ENCODE measurements around the gene GIMAP6. TPM values are rescaled to one million over a fixed set of nuclear protein-coding genes. Genes with fewer than 3 reads are reported as not detected.

Gene GIMAP6
- total and polyA plus RNA-seq, 2 of the 4 experiments (the other 2 are of a cell fraction) = not detected

DNA sequence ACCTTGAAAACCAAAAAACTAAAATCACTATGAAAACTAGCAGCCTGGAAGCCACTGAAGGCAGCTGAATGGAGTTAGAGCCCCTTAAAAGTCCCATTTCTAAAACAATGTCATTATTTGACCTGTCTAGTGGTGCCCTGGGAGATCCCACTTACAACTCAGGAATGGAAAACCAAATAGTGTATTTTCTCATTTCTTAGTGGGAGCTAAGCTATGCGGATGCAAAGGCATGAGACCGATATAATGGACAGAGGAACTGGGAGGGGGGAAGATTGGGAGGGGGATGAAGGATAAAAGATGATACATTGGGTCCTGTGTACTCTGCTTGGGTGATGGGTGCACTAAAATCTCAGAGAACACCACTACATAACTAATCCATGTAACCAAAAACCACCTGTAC lies 43.5 kb upstream of the GIMAP6 start:
- no peak overlapping the region for H3K23ac ChIP-seq (ENCODE audit: low read depth, low read length)
- H3K9me1 ChIP-seq (ENCODE audit: insufficient read depth, low read length) = no peaks in the 10 kb centered on the region
- POLR2A ChIA-PET (ENCODE audit: unreplicated experiment) = no interaction called here
- no peak overlapping the region for H4K91ac ChIP-seq (ENCODE audit: insufficient read depth, low read depth, low read length)
- H2BK15ac ChIP-seq (ENCODE audit: low read depth, low read length) = no peak overlapping the region
- in situ Hi-C loops (cut with MboI; ENCODE audit: low sequenced_read_pairs) = no loop called here
- no peak overlapping the region for H3K4me2 ChIP-seq (ENCODE audit: low read depth, low read length)
- CTCF ChIA-PET = no interaction called here
- TF ChIP-seq MAFK (IDR thresholded peaks at IDR 0.05; ENCODE audit: low read depth, low read length) (no peak), RFX5 (IDR thresholded peaks at IDR 0.05; ENCODE audit: low read depth, low read length) (no peak), SMC3 (IDR thresholded peaks at IDR 0.05; ENCODE audit: low read depth, low read length) (no peak), RAD21 (IDR thresholded peaks at IDR 0.05; ENCODE audit: low read length) (no peak), MAZ (IDR thresholded peaks at IDR 0.05; ENCODE audit: borderline replicate concordance, low read depth, low read length) (no peak), NFE2L2 (IDR thresholded peaks at IDR 0.05; ENCODE audit: low read depth, low read length) (no peak), RCOR1 (IDR thresholded peaks at IDR 0.05; ENCODE audit: insufficient replicate concordance, low read length) (no peak), CHD1 (IDR thresholded peaks at IDR 0.05; ENCODE audit: low read depth, low read length) (no peak), BHLHE40 (IDR thresholded peaks at IDR 0.05; ENCODE audit: low read depth, low read length) (no peak)
- TF ChIP-seq, protein P1, sequence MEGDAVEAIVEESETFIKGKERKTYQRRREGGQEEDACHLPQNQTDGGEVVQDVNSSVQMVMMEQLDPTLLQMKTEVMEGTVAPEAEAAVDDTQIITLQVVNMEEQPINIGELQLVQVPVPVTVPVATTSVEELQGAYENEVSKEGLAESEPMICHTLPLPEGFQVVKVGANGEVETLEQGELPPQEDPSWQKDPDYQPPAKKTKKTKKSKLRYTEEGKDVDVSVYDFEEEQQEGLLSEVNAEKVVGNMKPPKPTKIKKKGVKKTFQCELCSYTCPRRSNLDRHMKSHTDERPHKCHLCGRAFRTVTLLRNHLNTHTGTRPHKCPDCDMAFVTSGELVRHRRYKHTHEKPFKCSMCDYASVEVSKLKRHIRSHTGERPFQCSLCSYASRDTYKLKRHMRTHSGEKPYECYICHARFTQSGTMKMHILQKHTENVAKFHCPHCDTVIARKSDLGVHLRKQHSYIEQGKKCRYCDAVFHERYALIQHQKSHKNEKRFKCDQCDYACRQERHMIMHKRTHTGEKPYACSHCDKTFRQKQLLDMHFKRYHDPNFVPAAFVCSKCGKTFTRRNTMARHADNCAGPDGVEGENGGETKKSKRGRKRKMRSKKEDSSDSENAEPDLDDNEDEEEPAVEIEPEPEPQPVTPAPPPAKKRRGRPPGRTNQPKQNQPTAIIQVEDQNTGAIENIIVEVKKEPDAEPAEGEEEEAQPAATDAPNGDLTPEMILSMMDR (conservative IDR thresholded peaks at IDR 0.05; ENCODE audit: low read depth, low read length) = no peak
- TF ChIP-seq, protein P2, sequence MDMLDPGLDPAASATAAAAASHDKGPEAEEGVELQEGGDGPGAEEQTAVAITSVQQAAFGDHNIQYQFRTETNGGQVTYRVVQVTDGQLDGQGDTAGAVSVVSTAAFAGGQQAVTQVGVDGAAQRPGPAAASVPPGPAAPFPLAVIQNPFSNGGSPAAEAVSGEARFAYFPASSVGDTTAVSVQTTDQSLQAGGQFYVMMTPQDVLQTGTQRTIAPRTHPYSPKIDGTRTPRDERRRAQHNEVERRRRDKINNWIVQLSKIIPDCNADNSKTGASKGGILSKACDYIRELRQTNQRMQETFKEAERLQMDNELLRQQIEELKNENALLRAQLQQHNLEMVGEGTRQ (IDR thresholded peaks at IDR 0.05; ENCODE audit: low read depth, low read length) = no peak
- TF ChIP-seq, protein P3, sequence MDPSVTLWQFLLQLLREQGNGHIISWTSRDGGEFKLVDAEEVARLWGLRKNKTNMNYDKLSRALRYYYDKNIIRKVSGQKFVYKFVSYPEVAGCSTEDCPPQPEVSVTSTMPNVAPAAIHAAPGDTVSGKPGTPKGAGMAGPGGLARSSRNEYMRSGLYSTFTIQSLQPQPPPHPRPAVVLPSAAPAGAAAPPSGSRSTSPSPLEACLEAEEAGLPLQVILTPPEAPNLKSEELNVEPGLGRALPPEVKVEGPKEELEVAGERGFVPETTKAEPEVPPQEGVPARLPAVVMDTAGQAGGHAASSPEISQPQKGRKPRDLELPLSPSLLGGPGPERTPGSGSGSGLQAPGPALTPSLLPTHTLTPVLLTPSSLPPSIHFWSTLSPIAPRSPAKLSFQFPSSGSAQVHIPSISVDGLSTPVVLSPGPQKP (IDR thresholded peaks at IDR 0.05; ENCODE audit: borderline replicate concordance, low read depth, low read length) = no peak
- no peak for ATAC-seq (ENCODE audit: low read depth)
- H3K14ac ChIP-seq (replicated peaks; ENCODE audit: low read depth, low read length) = no peak overlapping the region
- BruUV-seq (replicated peaks) = no TSS peak
- WGBS, 2 experiments (ENCODE audit: extremely low coverage in 2 of 2, insufficient read length in 1 of 2) = no CpG with 5 or more reads among the region's 2 CpGs
- no peak overlapping the region for H3K4me3 ChIP-seq (ENCODE audit: insufficient read depth, low read depth, low read length)
- no peak overlapping the region for H2BK120ac ChIP-seq (ENCODE audit: low read depth, low read length)
- H3K56ac ChIP-seq (ENCODE audit: extremely low read depth, insufficient read depth, low read length) = no peak overlapping the region
- no peak overlapping the region for H2AK9ac ChIP-seq (replicated peaks; ENCODE audit: low read depth, low read length, poor library complexity)
- no peak overlapping the region for H2AK5ac ChIP-seq (ENCODE audit: low read depth, low read length)
- dilution Hi-C loops (cut with HindIII; ENCODE audit: low sequenced_read_pairs, unreplicated experiment) = no loop called here
- H3K36me3 ChIP-seq (ENCODE audit: control insufficient read depth, insufficient read depth, low read length) = no peaks in the 10 kb centered on the region
- no peaks in the 10 kb centered on the region for H3K79me1 ChIP-seq (ENCODE audit: low read depth in 1 of 2, low read length in 2 of 2)
- intact Hi-C loops (cut with micrococcal nuclease) = no loop called here
- H3K9ac ChIP-seq (ENCODE audit: low read depth, low read length) = no peak overlapping the region
- no peak overlapping the region for H4K5ac ChIP-seq (ENCODE audit: low read depth, low read length)
- H3K4me1 ChIP-seq (ENCODE audit: control insufficient read depth, insufficient read depth, low read length) = no peaks in the 10 kb centered on the region
- no peak overlapping the region for H2BK20ac ChIP-seq (ENCODE audit: low read depth, low read length)
- no peak overlapping the region for H3K27ac ChIP-seq (ENCODE audit: insufficient read depth, low read length)
- H2BK5ac ChIP-seq (ENCODE audit: low read depth, low read length, poor library complexity, severe bottlenecking) = no peak overlapping the region
- H3K18ac ChIP-seq (ENCODE audit: low read depth, low read length) = no peak overlapping the region
- H4K8ac ChIP-seq (ENCODE audit: low read depth in 2 of 2, low read length in 2 of 2) = no peak overlapping the region
- H4K20me1 ChIP-seq (ENCODE audit: insufficient read depth, low read length) = no peaks in the 10 kb centered on the region
- no peak for DNase-seq
- H3K9me3 ChIP-seq (ENCODE audit: control insufficient read depth, insufficient read depth, low read length) = 0 out of 2 replicates have a peak, but pooled peaks cover under 1% of the 10 kb centered on the region
- no peak overlapping the region for H2AFZ ChIP-seq (replicated peaks; ENCODE audit: low read length, poor library complexity)
- no peaks in the 10 kb centered on the region for H3K27me3 ChIP-seq (ENCODE audit: control insufficient read depth, insufficient read depth, low read length)
- H3K4ac ChIP-seq (ENCODE audit: low read depth, low read length) = no peak overlapping the region
